ENCODE data around the gene RPL7A. TPM values are rescaled to one million over a fixed set of nuclear protein-coding genes. Genes with fewer than 3 reads are reported as not detected.
"Not testable (repeated sequence)": the region's sequence is repeated elsewhere in the genome, so short reads cannot be mapped to it uniquely, and the experiment has no call there.

The RPL7A gene
- total RNA-seq, 1 donor from 2014 or later, result 1,575 TPM

DNA sequence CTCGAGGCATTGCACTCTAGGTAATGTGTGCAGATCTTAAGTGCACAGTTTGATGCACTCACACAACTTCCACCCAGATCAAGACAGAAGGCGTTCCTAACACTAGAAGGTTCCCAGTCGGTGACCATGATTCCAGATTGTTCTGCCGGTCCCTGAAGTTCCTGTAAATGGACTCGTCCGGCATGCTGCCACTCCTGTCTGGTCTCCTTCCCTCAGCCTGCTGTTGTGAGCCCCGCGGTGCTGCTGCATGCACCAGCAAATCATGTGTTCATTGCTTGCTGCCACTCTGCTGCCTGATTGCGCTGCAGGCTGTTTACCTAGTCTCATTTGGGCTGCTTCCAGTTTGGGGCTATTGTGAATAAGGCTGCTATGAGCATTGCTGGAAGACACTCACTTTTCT, 39.7 kb downstream of the RPL7A start:
- DNase-seq (ENCODE audit: low spot score), result peak; percentile 47

DNA sequence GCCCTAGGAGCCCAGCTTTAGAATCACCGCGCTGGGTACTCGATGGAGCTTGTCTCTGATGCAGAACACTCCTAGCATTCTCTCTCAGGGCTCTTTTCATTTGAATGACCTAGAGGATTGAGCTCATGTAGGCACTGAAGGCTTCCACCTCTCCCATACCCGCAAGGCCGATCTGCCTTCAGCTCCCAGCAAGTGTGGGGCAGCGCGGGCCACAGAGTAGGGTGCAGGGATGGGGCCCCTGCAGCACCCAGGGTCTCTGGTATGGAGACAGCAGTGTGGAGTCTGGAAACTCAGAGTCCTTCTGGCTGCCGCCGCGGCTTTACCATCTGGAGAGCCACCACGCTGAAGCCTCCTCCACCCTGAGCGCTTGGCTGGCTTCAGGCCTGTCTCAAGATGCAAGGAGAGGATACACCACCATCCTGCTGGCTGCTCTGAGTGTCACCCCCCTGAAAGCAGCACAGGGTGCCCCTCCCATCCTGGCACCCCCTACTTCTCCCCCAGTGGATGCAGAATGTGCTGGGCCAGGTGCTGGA, 41.1 kb downstream of the RPL7A start:
- DNase-seq (ENCODE audit: low spot score), result no peak

DNA sequence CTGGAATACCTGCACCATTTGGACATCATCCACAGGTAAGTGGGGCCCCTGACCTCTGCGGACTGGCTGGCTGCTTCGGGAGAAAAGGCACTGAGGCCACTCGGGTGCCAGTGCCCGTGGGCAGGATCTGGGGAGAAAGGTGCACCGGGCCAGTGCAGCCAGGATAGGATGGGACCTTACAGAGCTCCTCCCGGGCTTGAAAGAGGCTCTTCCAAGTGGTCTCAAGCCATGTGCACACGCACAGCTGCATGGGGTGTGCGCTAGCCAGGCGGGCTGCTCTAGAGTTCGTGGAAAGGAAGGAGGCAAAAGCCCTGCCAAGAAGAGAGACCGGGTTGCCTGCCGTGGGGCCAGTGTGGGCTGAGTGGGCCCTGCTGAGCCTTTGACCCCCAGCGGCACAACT, 41.5 kb downstream of the RPL7A start:
- DNase-seq (ENCODE audit: low spot score), result no peak

DNA sequence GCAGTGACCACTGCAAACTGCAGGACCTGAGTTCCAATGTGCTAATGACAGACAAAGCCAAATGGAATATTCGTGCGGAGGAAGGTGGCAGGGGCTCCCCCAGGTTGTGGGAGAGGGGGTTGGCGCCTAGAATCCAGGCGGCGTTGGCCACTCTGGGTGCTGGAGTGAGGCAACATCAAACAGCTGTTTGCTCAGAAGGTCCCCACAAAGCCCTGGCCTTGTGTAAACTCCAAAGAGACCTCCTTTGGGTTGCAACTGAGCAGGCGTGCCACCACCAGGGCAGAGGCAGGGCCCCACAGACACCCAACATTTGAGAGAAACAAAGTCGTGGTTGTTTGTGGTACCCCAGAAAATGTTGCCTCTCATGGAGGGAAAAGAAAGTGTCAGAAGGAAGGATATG, 42.7 kb downstream of the RPL7A start:
- DNase-seq (ENCODE audit: low spot score), result no peak

DNA sequence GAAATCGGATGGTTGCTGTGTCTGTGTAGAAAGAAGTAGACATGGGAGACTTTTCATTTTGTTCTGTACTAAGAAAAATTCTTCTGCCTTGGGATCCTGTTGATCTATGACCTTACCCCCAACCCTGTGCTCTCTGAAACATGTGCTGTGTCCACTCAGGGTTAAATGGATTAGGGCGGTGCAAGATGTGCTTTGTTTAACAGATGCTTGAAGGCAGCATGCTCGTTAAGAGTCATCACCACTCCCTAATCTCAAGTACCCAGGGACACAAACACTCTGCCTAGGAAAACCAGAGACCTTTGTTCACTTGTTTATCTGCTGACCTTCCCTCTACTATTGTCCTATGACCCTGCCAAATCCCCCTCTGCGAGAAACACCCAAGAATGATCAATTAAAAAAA, 43.4 kb downstream of the RPL7A start:
- DNase-seq (ENCODE audit: low spot score), result not testable (repeated sequence)

DNA sequence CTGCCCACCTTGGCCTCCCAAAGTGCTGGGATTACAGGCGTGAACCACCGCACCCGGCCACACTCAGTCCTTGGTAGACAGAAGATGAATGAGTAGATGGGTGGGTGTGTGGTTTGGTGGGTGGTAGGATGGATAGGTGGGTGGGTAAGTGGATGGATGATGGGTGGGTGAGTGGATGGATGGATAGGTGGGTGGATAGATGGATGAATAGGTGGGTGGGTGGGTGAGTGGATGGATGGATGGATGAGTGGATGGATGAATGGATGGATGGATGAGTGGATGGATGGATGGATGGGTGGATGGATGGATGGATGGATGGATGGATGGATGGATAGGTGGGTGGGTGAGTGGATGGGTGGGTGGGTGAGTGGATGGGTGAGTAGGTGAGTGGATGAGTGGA, 44.3 kb downstream of the RPL7A start:
- DNase-seq (ENCODE audit: low spot score), result not testable (repeated sequence)

DNA sequence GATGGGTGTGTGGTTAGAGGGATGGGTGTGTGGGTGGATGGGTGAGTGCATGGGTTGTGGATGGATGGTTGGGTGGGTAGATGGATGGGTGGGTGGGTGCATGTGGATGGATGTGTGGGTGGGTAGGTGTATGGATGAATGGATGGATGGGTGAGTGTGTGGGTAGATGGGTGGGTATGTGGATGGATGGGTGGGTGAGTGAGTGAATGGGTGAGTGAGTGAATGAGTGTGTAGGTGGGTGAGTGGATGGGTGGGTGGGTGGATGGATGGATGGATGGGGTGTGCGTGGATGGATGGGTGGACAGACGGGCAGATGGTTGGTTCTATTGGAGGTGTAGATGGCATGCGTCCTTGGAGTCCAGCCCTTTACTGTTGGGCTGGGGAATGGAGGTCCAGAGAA, 45.4 kb downstream of the RPL7A start:
- no peak for DNase-seq (ENCODE audit: low spot score)

DNA sequence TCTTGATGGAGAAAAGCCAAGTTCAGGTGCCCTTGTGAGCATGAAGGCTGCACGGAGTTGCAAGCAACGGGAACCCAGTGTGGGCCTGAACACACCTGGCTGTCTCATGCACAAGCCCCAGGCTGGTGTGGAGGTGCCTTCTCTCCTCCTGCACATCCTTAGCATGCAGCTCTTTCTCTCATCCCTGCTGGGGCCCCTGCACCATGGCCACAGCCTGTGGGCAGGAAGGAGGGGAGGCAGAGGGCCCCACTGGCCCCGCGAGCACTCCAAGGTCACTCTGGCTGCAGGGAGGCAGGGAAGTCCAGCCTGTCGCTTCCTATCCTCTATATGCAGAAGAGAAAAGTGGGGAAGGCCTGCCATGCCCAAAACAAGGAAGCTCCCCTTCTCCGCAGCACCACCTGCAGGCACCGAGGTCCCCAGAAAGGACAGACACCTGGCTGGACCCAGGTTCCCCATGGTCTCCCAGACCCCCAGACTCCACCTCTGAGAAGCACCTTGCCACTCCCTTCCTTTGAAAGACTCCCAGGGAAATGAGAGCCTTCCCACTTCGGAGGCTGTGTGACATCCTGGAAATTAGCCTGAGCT, 46.8 kb downstream of the RPL7A start:
- DNase-seq (ENCODE audit: low spot score), result no peak

DNA sequence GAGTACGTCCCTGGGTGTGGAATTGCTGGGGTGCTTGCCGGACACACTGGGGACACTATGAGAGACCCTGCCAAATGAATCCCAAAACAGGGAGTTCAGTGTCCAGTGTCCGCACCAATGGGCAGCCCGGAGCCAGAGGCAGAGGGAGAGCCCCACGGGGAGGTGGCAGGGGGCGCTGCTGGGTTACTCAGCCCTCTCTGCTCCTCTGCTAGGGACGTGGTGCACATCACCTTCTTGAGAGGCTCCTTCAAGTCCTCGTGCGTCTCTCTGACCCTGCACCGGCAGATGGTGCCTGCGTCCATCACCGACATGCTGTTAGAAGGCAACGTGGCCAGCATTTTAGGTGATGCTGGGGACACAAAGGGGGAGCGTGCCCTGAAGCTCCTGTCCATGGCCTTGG, 48.9 kb downstream of the RPL7A start:
- DNase-seq (ENCODE audit: low spot score), result no peak

DNA sequence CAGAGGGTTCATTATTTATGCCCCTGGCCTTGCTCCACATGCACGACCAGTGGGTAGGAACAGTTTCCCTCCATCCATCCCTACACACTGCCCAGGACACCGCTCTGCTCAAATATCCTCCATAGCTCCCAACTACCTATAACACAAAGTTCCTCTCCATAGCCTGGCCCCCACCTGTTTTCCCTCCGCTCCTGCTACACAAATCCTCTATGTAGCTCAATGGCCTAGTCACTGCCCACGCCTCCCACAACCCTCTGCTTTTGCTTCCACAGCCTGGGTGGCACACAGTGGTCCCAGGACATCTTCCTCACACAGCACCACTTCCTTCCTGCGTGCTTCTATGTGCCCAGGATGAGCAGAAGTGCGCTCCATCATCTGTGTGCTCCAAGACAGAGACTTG, 49.4 kb downstream of the RPL7A start:
- no peak for DNase-seq (ENCODE audit: low spot score)

DNA sequence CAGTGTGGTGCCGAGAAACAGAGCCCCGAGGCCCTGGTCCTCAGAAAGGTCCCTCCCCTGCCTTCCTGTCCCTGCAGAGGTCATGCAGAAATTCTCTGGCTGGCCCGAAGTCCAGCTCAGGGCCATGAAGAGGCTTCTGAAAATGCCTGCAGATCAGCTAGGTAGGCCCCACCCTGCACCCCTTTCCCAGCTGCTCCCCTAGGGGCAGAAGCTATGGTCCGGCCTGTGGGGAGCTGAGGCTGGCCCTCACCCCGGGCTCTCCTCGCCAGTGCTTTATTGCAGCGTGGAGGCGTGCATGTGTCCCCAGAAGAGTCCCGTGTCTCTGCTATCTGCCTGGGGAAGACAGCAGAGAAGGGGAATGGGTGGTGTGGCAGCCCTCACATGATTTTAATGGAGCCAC, 49.9 kb downstream of the RPL7A start:
- DNase-seq (ENCODE audit: low spot score), result no peak

DNA sequence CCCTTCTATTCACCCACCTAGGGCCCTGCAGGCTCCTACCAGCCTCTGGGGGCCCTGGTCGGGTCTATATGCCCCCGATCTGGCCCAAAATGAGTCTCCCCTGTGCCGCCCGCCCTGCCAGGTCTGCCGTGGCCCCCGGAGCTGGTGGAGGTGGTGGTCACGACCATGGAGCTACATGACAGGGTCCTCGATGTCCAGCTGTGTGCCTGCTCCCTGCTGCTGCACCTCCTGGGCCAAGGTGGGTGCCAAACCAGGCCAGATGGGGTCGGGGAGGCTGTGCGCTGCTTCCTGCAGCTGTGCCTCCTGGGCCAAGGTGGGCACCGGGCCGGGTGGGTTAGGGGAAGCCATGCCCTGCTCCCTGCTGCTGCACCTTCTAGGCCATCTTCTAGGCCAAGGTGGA, 52.3 kb downstream of the RPL7A start:
- no peak for DNase-seq (ENCODE audit: low spot score)

Other genes with a start within 250 kb of the RPL7A start
- gene RALGDS, start 227.0 kb upstream of the RPL7A start, total RNA-seq (ENCODE audit: insufficient read depth, low replicate concordance), result 21.9 TPM
- gene GBGT1, start 184.3 kb upstream of the RPL7A start, total RNA-seq (ENCODE audit: insufficient read depth, low replicate concordance), result 18.3 TPM
- gene OBP2B, start 139.0 kb upstream of the RPL7A start, total RNA-seq (ENCODE audit: insufficient read depth, low replicate concordance), result not detected
- gene ABO, start 73.0 kb upstream of the RPL7A start, total RNA-seq (ENCODE audit: insufficient read depth, low replicate concordance), result 0.48 TPM
- 4.8 TPM for gene SURF6, start 12.0 kb upstream of the RPL7A start, total RNA-seq (ENCODE audit: insufficient read depth, low replicate concordance)
- 27.7 TPM for gene MED22, start 87 bp upstream of the RPL7A start, total RNA-seq (ENCODE audit: insufficient read depth, low replicate concordance)
- gene SURF1, start 8.3 kb downstream of the RPL7A start, total RNA-seq (ENCODE audit: insufficient read depth, low replicate concordance), result 2.2 TPM
- gene SURF2, start 8.3 kb downstream of the RPL7A start, total RNA-seq (ENCODE audit: insufficient read depth, low replicate concordance), result 3.4 TPM
- 255 TPM for gene SURF4, start 27.8 kb downstream of the RPL7A start, total RNA-seq (ENCODE audit: insufficient read depth, low replicate concordance)
- 7.5 TPM for gene STKLD1, start 28.1 kb downstream of the RPL7A start, total RNA-seq (ENCODE audit: insufficient read depth, low replicate concordance)
- gene REXO4, start 69.8 kb downstream of the RPL7A start, total RNA-seq (ENCODE audit: insufficient read depth, low replicate concordance), result 7.9 TPM
- 2.2 TPM for gene ADAMTS13, start 74.1 kb downstream of the RPL7A start, total RNA-seq (ENCODE audit: insufficient read depth, low replicate concordance)
- gene CACFD1, start 111.8 kb downstream of the RPL7A start, total RNA-seq (ENCODE audit: insufficient read depth, low replicate concordance), result 4.8 TPM
- gene SLC2A6, start 130.9 kb downstream of the RPL7A start, total RNA-seq (ENCODE audit: insufficient read depth, low replicate concordance), result 9.4 TPM
- gene MYMK, start 176.7 kb downstream of the RPL7A start, total RNA-seq (ENCODE audit: insufficient read depth, low replicate concordance), result not detected
- 1.2 TPM for gene ADAMTSL2, start 186.5 kb downstream of the RPL7A start, total RNA-seq (ENCODE audit: insufficient read depth, low replicate concordance)